Tibial artery (tissue), 4 donors: Measurements from ENCODE around the gene NPIPB13.
"Not testable (repeated sequence)": the region's sequence is repeated elsewhere in the genome, so short reads cannot be mapped to it uniquely, and the experiment has no call there.

Experiments used
- DNase-seq, 2 donors: peaks; one replicate each; pipeline ENCODE4 v3.0.0-alpha.2; 2019
- H3K27ac ChIP-seq, 2 donors: fragments of 200-600 bp; sonication (generic) in 1 of 2; 1 replicate in 1 of 2; 2 replicates in 1 of 2; pipeline ENCODE4 v1.5.1; 2018 to 2019; ENCODE audit warnings: mild to moderate bottlenecking in 1 of 2
- H3K27me3 ChIP-seq, 2 donors: fragments of 200-600 bp; sonication (generic) in 1 of 2; one replicate each; pipeline versions ENCODE4 v1.5.1 to v1.6.0; 2016 to 2019
- H3K36me3 ChIP-seq, 3 donors: fragments of 200-600 bp; sonication (generic) in 2 of 3; one replicate each; pipeline ENCODE4 v1.5.1; 2016 to 2019; ENCODE audit warnings: mild to moderate bottlenecking in 2 of 3
- H3K4me1 ChIP-seq, 4 donors: fragments of 200-600 bp; sonication (generic) in 2 of 4; 1 replicate in 3 of 4; 2 replicates in 1 of 4; pipeline ENCODE4 v1.5.1; 2016 to 2019
- H3K4me3 ChIP-seq, 2 donors: fragments of 200-600 bp; sonication (generic) in 1 of 2; 1 replicate in 1 of 2; 2 replicates in 1 of 2; pipeline ENCODE4 v1.5.1; 2018 to 2019; ENCODE audit warnings: mild to moderate bottlenecking in 2 of 2
- H3K9me3 ChIP-seq, 3 donors: fragments of 200-600 bp; sonication (generic) in 1 of 3; one replicate each; pipeline ENCODE4 v1.5.1; 2016 to 2019
- intact Hi-C: fragments of 100-400 bp; cut with DNase I; formaldehyde crosslinking; loops from one replicate; pipeline ENCODE4 v1.15.0; 2023; ENCODE audit warnings: low total_unique reads

Gene NPIPB13

DNA sequence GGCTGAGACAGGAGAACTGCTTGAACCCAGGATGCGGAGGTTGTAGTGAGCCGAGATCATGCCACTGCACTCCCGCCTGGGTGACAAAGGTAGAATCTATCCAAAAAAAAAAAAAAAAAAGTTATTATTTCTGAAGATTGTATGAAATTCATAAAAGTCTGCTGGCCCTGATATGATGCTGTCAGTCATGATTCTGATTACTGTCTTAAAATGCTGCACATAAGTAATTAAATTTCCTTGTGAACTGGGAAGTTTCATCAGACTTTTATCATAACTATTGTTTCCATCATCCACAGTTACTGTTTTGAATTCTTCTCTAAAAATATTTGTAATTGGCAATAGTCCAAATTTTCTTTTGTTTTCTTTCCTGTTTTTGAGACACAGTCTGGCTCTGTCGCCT is at the start of gene NPIPB13:
NPIPB13 (minus strand) TSS at position 101 of the 400 bp plus-strand sequence. CDS start 2,906 bp downstream, outside the sequence.
- intact Hi-C loops = not testable (repeated sequence)

DNA sequence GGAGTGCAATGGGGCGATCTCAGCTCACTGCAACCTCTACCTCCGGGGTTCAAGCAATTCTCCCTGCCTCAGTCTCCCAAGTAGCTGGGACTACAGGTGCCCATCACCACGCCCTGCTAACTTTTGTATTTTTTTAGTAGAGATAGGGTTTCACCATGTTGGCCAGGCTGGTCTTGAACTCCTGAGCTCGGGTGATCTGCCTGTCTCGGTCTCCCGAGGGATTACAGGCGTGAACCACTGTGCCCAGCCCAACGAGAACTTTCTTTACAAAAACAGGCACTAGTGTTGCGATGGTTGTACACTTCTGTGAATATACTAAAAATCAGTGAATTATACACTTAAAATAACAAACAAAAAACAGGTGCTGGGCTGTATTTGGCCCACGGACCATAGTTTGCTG is 34.1 kb upstream of the NPIPB13 start:
- H3K9me3 ChIP-seq, intact Hi-C loops, DNase-seq, H3K36me3 ChIP-seq, H3K27ac ChIP-seq, H3K4me3 ChIP-seq, H3K27me3 ChIP-seq, H3K4me1 ChIP-seq: not testable (repeated sequence)

More for the DNA sequence above, at the start of gene NPIPB13:
- not testable (repeated sequence) for H3K4me3 ChIP-seq, H3K9me3 ChIP-seq, H3K27me3 ChIP-seq, DNase-seq, H3K27ac ChIP-seq, H3K36me3 ChIP-seq, H3K4me1 ChIP-seq

DNA sequence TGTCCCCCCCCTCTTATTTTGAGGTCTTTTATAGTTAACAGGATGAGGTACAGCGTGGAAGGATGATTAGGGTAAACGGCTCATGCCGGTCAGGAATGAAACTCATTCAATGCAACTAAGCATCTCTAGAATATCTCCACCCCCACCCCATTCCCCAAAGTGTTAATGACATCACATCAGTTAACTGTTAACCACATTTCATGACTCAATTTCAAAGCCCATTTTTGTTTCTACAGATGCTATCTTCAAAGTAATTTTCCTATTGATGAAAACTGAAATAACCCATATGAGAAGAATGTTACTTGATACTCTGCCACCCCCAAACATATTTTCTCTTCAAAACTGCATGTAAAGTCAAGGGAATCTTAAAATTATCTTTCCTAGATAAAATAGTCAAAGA is 30.2 kb upstream of the NPIPB13 start:
- DNase-seq, H3K27ac ChIP-seq, H3K9me3 ChIP-seq, H3K4me1 ChIP-seq, intact Hi-C loops, H3K4me3 ChIP-seq, H3K27me3 ChIP-seq: not testable (repeated sequence)
- peaks cover 0 to 11% (median 10%) of the 10 kb centered on the region in 3 donors for H3K36me3 ChIP-seq

GRCh38 chr16:30217082-30217481 is 31.2 kb downstream of the NPIPB13 start:
- H3K27ac ChIP-seq, H3K9me3 ChIP-seq, H3K4me1 ChIP-seq, H3K4me3 ChIP-seq, intact Hi-C loops, H3K36me3 ChIP-seq, H3K27me3 ChIP-seq: not testable (repeated sequence)
- DNase-seq = peak in 1 of 2 donors; percentile 47

DNA sequence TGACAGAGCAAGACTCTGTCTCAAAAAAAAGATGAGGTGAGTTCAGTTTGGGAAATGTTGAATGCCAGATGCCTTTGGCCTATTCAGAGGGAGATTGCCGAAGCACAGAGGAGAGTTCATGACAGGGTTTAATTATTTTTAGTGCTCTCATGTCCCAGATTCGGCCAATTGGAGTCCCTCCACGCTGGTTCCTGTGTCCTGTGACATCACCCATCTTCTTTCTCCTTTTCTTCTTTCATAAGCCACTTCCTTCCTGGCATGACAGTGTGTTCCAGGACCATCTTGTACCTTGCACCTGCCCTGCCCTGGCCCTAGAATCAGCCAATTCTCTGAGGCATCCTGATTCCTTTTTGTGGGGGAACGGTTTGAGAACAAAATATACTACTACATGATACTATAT is 36.9 kb downstream of the NPIPB13 start:
- H3K4me3 ChIP-seq, H3K27ac ChIP-seq, H3K4me1 ChIP-seq, H3K9me3 ChIP-seq, H3K36me3 ChIP-seq, intact Hi-C loops, H3K27me3 ChIP-seq, DNase-seq: not testable (repeated sequence)

DNA sequence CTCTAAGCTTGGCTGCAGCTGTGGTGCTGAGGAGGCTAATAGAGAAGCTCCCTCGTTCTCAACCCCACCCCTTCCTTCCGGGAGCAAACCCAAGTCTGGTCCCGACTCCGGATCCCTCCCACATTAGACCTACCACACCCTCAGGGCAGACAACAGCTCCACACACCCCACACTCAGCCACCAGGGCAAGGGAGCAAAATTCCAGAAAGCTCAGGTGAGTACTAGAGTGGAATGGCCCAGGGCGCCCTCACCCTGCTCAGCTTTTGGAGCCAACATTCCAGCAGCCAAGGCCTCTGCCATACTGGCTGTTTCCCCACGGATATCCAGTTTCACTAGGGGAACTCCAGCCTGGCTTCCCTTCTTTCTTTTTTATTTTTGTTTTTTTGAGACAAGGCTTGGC is 39.2 kb downstream of the NPIPB13 start:
- intact Hi-C loops, H3K4me1 ChIP-seq, H3K4me3 ChIP-seq, H3K9me3 ChIP-seq, H3K36me3 ChIP-seq, H3K27ac ChIP-seq, H3K27me3 ChIP-seq: not testable (repeated sequence)
- DNase-seq = peak in 1 of 2 donors; percentile 67

- H3K9me3 ChIP-seq, H3K27me3 ChIP-seq, H3K36me3 ChIP-seq, intact Hi-C loops, H3K4me1 ChIP-seq, H3K4me3 ChIP-seq, H3K27ac ChIP-seq: not testable (repeated sequence)
- peak; percentile 21 to 68 for DNase-seq
Observed at GRCh38 chr16:30207063-30207704, 41.1 kb downstream of the NPIPB13 start.

DNA sequence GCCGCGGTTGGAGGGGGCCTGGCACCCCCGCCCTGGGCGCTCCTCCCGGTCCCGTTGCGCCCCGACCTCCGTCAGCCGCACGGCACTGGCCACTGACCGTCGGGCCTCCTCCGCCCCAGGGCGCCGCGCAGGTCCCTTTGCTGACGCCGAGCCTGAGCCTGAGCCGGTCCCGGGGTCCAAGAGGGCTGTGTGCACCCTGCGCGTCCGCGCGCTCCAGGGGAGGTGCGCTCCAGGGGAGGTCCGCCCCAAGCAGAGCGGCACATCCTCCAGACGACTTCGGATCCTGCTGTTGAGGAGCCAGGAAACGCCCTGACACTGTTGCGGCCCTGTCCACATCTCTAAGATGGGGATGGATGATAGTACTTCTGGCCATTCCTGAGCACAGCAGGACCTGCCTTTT is 42.0 kb downstream of the NPIPB13 start:
- DNase-seq, H3K36me3 ChIP-seq, H3K9me3 ChIP-seq, H3K4me1 ChIP-seq, H3K27me3 ChIP-seq, intact Hi-C loops: not testable (repeated sequence)
- Histone ChIP-seq H3K4me3 (peak overlapping the region; percentile 48 to 55), H3K27ac (peak overlapping the region in 1 of 2 donors; percentile 36)

DNA sequence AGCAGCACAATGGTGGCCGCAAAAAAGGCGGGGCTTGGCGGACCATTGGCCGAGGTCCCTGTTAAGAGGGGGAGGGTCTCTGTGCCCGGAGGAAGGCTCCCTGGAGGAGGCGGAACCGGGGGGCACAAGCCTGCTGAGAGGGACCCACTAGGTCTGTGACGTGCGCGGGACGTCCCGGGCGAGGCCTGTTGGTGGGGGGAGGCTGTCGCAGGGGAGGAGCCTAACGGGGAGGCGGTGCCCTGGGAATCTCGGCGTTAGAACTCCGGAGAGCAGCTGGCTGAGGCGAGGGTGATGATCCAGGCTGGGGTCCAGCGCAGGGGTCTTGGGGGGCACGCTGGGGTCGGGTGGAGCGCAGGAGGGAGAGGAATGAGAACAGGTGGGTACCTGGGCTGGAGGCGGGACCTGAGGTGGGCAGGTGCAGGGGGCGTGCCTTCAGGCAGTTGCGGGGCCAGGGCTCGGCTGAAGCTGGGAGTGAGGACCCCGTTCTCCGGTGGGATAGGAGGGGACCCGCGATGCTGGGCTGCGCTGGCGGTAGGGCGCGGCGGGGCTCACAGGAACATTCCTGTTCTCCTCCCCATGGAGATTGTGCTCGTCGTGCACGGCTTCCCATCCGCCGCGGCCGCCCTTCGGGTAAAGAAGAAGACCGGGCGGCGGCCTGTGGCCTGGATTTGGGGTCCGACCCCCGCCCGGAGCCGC is 42.6 kb downstream of the NPIPB13 start:
- H3K4me1 ChIP-seq, H3K9me3 ChIP-seq, H3K27me3 ChIP-seq, H3K36me3 ChIP-seq, intact Hi-C loops: not testable (repeated sequence)
- DNase-seq = peak in 1 of 2 donors; percentile 68
- H3K27ac ChIP-seq = peak overlapping the region in 1 of 2 donors; percentile 36
- H3K4me3 ChIP-seq = peak overlapping the region; percentile 48 to 55

- H3K4me3 ChIP-seq, intact Hi-C loops, DNase-seq, H3K9me3 ChIP-seq, H3K4me1 ChIP-seq, H3K27ac ChIP-seq, H3K27me3 ChIP-seq, H3K36me3 ChIP-seq: not testable (repeated sequence)
Observed at GRCh38 chr16:30199608-30200343, 48.5 kb downstream of the NPIPB13 start.

GRCh38 chr16:30199049-30199448 is 49.2 kb downstream of the NPIPB13 start, which contains the start of gene SULT1A3:
TSS of gene SULT1A3 (plus strand) at chr16:30199255. CDS start at chr16:30200729, 1,474 bp downstream.
- H3K27me3 ChIP-seq, H3K27ac ChIP-seq, H3K36me3 ChIP-seq, intact Hi-C loops, H3K4me3 ChIP-seq, H3K4me1 ChIP-seq, H3K9me3 ChIP-seq, DNase-seq: not testable (repeated sequence)
